Lower leg skin (tissue), 3 donors: ENCODE results near the gene COX19.

Experiments used
- CTCF ChIP-seq, 3 donors: fragments of 450-650 bp; IDR thresholded peaks; one replicate each; pipeline ENCODE4 v1.5.1; 2016; ENCODE audit warnings: antibody characterized with exemption in 3 of 3, mild to moderate bottlenecking in 3 of 3, moderate library complexity in 2 of 3
- POLR2A ChIP-seq, 2 donors: fragments of 450-650 bp; IDR thresholded peaks; one replicate each; pipeline ENCODE4 v1.6.1; 2016 to 2017; ENCODE audit warnings: antibody characterized with exemption in 2 of 2, mild to moderate bottlenecking in 1 of 2, moderate library complexity in 1 of 2

- TF ChIP-seq CTCF (IDR thresholded peaks at IDR 0.05) (no peak), POLR2A (IDR thresholded peaks at IDR 0.05) (no peak)
Observed at GRCh38 chr7:944744-945143, 30.6 kb downstream of the COX19 start.
